Measurements from ENCODE around the gene METTL23.

METTL23 gene

GRCh38 chr17:76775021-76775600 is 48.5 kb downstream of the METTL23 start:
- DNase-seq: no peak

GRCh38 chr17:76781056-76781982 is 54.7 kb downstream of the METTL23 start:
- DNase-seq: peak; percentile 38

- DNase-seq: no peak
These were observed 56.5 kb downstream of the METTL23 start for GRCh38 chr17:76783146-76783545.

Data from CD4-positive, alpha-beta T cell treated with Interleukin-6 for 4 hours (primary cell).